Measurements from ENCODE around the gene KCNQ1OT1.

KCNQ1OT1 gene

GRCh38 chr11:2563213-2564007 lies 136.4 kb downstream of the KCNQ1OT1 start:
- no peak for TF ChIP-seq CTCF (IDR thresholded peaks at IDR 0.05; ENCODE audit: low read depth, low read length)
- TF ChIP-seq MYC (IDR thresholded peaks at IDR 0.05; ENCODE audit: low read depth, low read length), result no peak
- TF ChIP-seq POLR2A (IDR thresholded peaks at IDR 0.05; ENCODE audit: extremely low read depth, insufficient read length), result no peak
- no peak for TF ChIP-seq MAX (IDR thresholded peaks at IDR 0.05; ENCODE audit: low read depth, low read length)
- no peak for DNase-seq (ENCODE audit: low read depth)
- H3K4me3 ChIP-seq (ENCODE audit: low read depth, low read length), result no peak overlapping the region

GRCh38 chr11:2562890-2563212 lies 136.9 kb downstream of the KCNQ1OT1 start:
- no peak for DNase-seq (ENCODE audit: low read depth)
- no peak overlapping the region for H3K4me3 ChIP-seq (ENCODE audit: low read depth, low read length)
- TF ChIP-seq POLR2A (IDR thresholded peaks at IDR 0.05; ENCODE audit: extremely low read depth, insufficient read length) (no peak), CTCF (IDR thresholded peaks at IDR 0.05; ENCODE audit: low read depth, low read length) (no peak), MAX (IDR thresholded peaks at IDR 0.05; ENCODE audit: low read depth, low read length) (no peak), MYC (IDR thresholded peaks at IDR 0.05; ENCODE audit: low read depth, low read length) (no peak)

GRCh38 chr11:2561696-2562581 lies 137.9 kb downstream of the KCNQ1OT1 start:
- no peak for TF ChIP-seq POLR2A (IDR thresholded peaks at IDR 0.05; ENCODE audit: extremely low read depth, insufficient read length)
- no peak for TF ChIP-seq MAX (IDR thresholded peaks at IDR 0.05; ENCODE audit: low read depth, low read length)
- no peak for TF ChIP-seq CTCF (IDR thresholded peaks at IDR 0.05; ENCODE audit: low read depth, low read length)
- no peak for TF ChIP-seq MYC (IDR thresholded peaks at IDR 0.05; ENCODE audit: low read depth, low read length)
- no peak overlapping the region for H3K4me3 ChIP-seq (ENCODE audit: low read depth, low read length)
- DNase-seq (ENCODE audit: low read depth), result no peak

- no peak overlapping the region for H3K4me3 ChIP-seq (ENCODE audit: low read depth, low read length)
Measured at GRCh38 chr11:2559527-2560311, 140.1 kb downstream of the KCNQ1OT1 start.

More at GRCh38 chr11:2559527-2560311, 140.1 kb downstream of the KCNQ1OT1 start:
- TF ChIP-seq POLR2A (IDR thresholded peaks at IDR 0.05; ENCODE audit: extremely low read depth, insufficient read length) (no peak), MYC (IDR thresholded peaks at IDR 0.05; ENCODE audit: low read depth, low read length) (no peak), CTCF (IDR thresholded peaks at IDR 0.05; ENCODE audit: low read depth, low read length) (no peak), MAX (IDR thresholded peaks at IDR 0.05; ENCODE audit: low read depth, low read length) (no peak)
- peak; percentile 72 for DNase-seq (ENCODE audit: low read depth)
